Measurements from ENCODE around the gene BCAR3.

- TF ChIP-seq CTCF (IDR thresholded peaks at IDR 0.05), result no peak
- no peak for TF ChIP-seq POLR2A (IDR thresholded peaks at IDR 0.05)
These were observed 2.1 kb downstream of the BCAR3 start for GRCh38 chr1:93679546-93679945.

Measured in prostate gland (tissue), 2 donors.